Activated CD8-positive, alpha-beta memory T cell treated with anti-CD3 and anti-CD28 coated beads for 36 hours (primary cell): ENCODE measurements around the gene PIK3R6. TPM values are rescaled to one million over a fixed set of nuclear protein-coding genes. Genes with fewer than 3 reads are reported as not detected.

ENCODE experiments used
- total RNA-seq, 2 experiments: library from RNA; stranded (reverse); gene quantifications; one replicate each; pipeline ENCODE4 v1.2.3, GENCODE V29; 2021

The PIK3R6 gene
- total RNA-seq, 2 experiments from 2014 or later = 0.30 to 0.46 TPM

Other genes starting within 250 kb of the PIK3R6 start
- gene MYH10, start 236.9 kb downstream of the PIK3R6 start, total RNA-seq = 10 to 100 TPM; 11.8 to 13.1 TPM
- gene CCDC42, start 122.8 kb downstream of the PIK3R6 start, total RNA-seq = under 1 TPM in 1 of 2 experiments, not detected in 1; 0.59 TPM
- gene SPDYE4, start 109.1 kb downstream of the PIK3R6 start, total RNA-seq = not detected
- not detected for gene MFSD6L, start 68.3 kb downstream of the PIK3R6 start, total RNA-seq
- gene PIK3R5, start 98.0 kb upstream of the PIK3R6 start, total RNA-seq = 10 to 100 TPM; 23.2 to 24.6 TPM
- gene NTN1, start 153.8 kb upstream of the PIK3R6 start, total RNA-seq = under 1 TPM; 0.40 to 0.42 TPM